HG02759 (cell line): ENCODE data around the gene SEBOX.

Experiments used
- ATAC-seq: cut with Tn5 transposase; IDR thresholded peaks from one replicate; pipeline ENCODE4 v1.9.1; 2021; ENCODE audit warnings: mild to moderate bottlenecking, moderate library complexity; ENCODE audit not compliant: unreplicated experiment

SEBOX gene, protein sequence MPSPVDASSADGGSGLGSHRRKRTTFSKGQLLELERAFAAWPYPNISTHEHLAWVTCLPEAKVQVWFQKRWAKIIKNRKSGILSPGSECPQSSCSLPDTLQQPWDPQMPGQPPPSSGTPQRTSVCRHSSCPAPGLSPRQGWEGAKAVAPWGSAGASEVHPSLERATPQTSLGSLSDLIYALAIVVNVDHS

DNA sequence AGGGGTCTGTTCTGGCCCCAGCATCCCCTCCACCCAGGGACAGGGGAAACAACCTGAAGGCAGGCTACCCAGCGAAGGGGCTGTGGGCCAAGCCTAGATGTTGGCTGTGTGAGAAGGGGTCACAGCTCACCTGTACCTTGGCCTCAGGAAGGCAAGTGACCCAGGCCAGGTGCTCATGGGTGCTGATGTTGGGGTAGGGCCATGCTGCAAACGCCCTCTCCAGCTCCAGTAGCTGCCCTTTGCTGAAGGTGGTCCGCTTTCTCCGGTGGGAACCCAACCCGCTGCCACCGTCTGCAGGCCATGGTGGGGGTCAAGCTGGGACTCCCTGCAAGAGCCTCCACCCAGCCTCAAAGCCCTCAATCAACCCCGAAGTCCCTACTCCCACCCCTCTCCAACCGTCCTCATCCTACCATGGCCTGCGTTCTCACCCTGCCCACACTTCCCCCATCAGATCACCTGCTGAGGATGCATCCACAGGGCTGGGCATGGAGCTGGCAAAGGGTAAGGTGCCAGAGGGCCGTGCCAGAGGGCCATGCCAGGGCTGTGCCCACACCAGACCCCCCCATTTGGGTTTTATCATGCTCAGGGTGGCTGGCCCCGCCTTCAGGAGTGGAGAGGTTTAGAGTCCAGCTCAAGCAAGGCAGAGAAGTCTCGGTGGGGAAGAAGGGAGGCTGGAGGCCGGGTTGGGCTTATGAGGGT is at the start of gene SEBOX:
TSS of gene SEBOX (minus strand) at position 535 of the 699 bp plus-strand sequence. CDS start at position 487, 48 bp downstream.
- ATAC-seq: no peak

DNA sequence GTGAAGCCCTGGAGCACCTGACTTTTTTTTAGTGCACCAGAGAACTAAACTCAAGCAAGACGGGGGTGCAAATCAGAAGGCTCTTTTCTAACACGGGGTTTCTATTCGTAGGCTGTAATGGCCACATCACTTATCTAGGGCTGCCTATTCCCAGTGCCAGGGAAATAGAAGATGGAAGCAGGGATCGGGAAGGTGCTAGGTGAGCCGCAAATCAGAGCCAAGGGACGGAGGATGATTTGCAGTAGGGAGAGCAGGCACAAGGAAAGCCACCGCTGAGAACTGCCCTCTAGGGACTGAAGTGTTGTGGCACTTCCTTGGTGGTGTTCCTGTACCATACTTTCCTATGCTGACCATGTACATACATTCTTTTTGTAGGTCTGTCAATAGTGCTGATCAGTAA is 48.8 kb upstream of the SEBOX start:
- no peak for ATAC-seq

DNA sequence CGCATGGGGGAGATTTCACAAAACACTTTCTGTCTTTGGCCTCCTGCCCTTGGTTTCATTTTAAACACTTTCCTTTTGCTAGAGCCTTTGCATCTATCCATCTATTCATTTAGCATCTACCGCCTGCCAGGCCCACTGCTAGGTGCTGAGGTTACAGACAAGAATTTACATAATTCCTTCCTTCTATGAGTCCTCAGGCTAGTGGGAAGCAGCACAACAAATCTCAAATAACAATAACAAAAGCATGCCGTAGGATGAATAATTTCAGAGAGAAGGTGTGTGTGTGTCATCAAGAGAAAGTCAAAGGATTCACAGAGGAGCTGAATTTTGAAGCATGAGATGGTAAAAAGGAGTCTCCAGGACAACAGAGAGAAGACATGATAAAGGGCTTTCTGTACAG is 47.1 kb upstream of the SEBOX start:
- ATAC-seq: no peak

DNA sequence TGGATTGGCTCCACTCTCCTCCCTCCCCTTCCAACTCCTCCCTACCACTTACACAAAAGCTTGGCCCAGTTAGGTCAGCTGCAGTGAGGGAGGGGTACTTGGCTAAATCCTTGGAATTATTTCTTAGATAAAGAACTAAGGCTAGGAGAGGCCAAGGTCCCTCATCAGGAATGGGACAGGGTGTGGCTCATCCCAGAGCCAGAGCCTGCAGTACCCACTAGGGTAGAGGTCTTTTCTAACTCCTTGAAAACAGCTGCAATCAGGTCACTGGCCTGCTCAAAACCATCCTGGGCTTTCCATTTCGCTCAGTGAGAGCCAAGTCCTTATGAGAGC is 42.9 kb upstream of the SEBOX start:
- ATAC-seq: no peak

DNA sequence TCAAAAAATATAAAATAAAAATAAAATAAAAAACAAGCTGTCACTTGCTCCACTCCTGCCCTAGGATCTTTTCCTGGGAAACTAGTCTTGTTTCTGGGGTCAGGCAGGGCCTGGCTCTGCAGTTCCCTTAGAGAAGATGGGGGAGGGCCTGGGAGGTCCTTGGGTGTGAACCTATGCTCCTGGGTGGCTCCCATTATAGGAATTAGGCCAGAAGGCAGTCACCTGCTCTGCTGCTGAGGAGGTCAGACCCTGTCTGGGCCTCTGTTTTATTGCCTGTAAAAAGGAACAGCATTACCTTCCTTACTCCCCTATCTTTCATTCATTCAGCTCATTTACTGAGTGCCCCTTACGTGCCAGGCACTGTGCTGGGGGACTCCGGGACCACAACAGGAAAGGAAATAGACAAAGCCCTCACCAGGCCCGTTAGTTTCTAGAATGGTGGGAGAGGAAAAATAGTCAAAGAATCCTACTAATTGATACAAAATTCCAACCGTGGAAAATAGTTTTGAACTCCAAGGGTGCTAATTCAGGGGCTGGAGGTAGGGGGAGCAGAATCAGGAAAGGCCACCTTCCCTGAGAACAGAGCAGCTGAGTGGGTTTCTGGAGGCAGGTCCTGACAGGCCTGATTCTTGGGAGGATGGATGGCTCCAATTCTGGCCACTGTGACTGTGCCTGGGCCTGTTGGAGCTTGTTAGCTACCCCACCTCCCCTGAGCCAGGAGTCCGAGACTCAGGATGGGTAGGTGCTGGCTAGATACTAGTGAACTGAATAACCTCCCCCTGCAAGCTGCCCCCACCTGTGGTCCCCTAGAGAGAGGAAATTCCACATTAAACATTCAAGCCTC is 42.4 kb upstream of the SEBOX start:
- ATAC-seq: no peak

DNA sequence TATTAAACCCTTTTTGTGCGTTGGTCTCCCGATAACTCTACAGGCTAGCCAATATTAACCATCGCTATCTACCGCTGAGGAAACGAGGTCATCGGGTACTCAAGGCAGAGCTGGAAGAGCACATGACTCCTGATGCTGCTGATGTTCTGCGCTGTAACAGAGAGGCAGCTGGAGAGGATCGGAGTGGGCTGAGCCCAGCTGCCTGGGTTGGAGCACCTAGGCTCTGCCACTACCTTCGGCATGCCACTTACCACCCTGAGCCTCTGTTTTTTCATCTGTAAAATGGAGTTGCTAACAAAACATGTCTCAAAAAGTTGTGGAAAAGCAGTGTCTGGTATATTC is 41.4 kb upstream of the SEBOX start:
- peak; percentile 15 for ATAC-seq

DNA sequence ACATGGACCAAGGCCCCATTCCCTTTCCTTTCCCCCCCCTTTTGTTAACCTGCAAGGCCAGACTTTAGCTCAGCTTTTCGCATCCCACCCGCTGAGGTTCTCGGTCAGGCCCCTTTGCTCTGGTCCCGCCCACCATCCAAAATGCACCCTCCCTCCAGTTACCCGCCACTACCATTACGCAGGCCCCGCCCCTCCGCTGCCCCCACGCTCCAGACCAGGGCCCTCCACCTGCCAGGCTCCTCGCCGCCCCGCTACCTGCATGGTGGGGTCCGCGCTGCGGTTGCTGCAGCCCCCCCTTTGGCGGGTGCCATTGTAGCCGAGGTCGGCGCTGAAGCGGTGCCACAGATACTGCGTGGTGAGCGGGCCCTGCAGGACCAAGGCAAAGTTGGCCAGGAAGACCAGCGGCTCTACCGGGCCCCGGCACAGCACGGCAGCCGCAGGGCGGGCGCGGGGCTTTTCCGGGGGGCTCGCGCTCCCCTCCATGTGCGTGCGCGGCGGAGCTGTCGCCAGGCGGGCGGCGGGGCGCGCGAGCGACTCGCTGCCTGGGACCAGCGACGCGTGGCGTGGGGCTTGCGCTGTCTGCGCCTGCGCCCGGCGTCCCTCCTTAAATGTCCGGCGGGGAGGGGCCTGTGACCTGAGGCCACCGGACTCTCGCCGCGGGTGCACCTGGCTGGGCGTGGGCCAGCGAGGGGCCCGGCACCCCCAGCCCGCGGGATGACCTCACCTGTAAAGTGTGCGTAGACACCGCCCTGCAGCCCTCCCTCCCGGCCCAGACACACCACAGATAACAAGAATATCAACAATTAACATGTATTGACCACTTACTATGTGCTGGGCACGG is 40.9 kb upstream of the SEBOX start, which contains the start of gene SLC46A1:
TSS of gene SLC46A1 (minus strand) at position 581 of the 841 bp plus-strand sequence. CDS start at position 483, 98 bp downstream.
- ATAC-seq: peak; percentile 80

DNA sequence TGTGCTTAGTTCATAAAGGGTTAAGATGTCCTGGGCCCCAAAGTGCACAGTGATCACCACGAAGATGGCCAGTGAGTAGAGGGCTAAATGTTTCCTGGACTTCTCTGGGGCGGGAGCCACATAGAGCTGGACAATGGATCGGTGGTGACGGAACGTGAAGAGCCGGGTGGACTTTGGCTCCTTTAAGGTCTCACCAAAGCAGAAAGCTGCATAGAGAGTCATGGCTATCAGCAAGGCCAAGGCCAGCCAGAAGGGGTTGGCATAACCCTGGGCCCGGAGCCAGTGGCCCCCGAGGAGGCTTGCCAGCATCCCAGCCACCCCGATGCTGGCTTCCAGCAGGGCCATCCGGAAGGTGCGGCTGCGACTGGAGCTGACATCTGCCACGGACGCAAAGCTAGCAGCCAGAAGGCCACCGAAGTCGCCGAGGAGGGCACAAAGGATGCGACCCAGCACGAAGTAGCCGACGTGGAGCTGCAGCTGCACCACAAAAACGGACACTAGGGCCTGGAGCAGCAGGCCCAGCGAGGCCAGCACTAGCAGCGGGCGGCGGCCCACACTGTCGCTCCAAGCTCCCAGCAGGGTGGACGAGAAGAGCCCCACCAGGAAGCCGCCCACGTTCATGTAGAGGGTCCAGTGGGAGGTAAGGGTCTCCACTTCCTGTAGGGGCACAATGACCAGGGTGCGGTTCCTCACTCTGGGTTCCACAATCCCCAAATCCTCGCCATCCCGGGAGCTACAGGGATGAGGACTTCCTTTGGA is 40.0 kb upstream of the SEBOX start:
- no peak for ATAC-seq

DNA sequence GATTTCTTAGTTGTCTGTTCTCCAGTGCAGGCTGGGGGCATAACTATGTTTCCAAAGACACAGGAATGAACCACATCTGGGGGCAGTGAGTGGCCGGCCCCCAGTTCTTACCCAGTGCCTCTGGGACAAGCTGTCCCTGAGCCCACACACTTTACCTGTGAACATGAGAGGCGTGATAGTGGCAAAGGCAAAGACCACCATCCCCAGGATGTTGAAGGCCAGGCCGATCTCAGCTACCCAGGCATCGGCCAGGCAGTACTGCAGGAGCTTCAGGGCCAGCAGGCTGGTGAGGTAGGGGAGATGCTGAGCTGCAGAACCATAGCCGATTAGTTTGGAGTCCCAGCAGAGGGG is 39.4 kb upstream of the SEBOX start:
- ATAC-seq: no peak

DNA sequence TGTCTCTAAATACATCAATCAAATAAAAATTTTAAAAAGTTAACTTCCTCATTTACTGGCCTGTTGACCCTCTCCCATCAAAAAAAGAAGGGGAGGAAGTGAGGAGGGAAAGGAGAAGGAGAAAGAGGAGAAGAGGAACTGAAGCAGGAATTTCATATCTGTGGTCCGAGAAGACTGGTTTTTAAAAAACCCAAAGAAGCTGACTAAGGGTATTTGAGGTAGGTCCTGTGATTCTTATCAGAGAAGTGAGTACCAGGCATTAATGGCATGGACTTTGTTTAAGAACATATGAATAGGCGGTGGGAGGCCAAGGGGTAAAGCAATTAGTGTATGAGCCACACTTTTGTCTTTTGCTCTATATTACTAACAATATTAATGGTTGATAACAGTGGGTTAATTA is 39.0 kb upstream of the SEBOX start:
- ATAC-seq: no peak

DNA sequence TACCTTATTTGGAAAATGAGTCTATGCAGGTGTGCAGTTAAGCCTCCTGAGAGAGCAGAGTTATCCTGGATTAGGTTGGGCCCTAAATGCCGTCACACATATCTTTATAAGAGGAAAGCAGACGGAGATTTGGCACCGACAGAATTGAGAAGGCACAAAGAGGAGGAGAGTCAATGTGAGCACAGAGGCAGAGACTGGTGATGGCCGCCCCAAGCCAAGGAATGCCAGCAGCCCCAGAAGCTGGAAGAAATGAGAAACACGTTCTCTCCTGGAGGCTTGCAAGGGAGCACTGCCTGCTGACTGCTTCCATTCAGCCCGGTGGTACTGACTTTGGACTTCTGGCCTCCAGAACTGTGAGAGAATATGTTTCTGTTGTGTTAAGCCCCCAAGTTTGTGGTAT is 37.8 kb upstream of the SEBOX start:
- no peak for ATAC-seq

DNA sequence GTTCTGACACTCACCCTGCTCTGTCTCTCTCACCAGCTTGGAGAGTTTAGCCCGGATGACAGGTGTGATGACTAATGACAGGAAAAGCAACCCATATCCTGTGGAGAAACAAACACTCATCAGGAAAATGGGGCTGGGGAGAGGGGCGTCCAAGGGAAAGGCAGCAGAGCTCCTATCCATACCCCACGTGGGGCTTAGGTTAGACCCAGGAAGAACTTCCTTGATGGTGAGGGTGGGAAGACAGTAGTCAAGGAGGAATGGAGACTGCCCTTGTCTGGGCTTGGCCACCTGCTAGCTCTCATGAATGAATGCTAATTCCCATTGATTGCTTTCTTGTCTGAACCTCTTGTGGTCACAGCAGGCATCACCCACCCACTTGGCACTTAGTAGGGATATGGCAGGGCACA is 37.2 kb upstream of the SEBOX start:
- ATAC-seq: no peak

DNA sequence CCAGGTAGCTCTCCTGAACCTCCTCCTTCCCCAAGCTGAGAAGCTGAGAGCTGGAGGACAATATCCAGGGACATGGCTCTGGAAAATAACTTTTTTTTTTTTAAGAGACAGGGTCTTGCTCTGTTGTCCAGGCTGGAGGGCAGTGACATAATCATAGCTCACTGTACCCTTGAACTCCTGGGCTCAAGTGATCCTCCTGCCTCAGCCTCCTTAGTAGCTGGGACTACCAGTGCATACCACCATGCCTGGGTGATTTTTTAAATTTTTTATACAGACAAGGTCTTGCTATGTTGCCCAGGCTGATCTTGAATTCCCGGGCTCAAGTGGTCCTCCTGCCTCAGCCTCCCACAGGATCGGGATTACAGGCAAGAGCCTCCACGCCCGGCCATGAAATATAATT is 34.8 kb upstream of the SEBOX start:
- no peak for ATAC-seq

DNA sequence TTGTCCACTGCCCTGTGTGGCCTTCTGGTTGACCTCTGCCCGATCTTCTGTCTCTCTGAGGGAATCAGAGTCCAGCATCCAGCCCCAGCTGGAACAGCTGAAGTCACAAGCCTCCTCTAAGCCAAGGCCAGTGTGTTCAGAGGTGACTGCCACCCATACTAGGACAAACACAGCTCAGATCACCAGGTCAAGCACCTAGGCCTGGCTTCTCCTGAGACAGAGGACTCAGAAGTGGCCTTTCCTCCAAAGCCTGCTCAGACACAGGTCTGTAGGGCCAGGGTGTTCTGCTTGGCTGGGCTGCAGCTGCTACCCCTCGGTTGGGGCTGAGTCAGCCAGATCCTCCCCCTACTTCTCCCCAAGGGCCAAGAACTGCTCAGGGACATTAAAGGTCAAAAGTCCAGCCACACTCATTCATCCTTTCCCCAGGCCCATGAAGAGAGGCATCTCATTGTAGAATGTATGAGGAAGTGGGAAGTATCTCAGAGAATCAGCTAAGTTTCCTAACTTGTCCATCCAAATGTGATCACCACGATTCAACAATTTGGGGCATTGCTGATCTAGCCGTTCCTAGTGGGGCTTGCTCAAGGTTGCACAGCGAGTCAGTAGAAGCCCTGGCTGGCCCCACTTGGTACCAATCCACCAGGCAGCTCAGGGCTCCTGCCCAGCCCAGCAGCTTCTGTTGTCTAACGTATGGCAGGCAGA is 33.4 kb upstream of the SEBOX start:
- peak; percentile 71 for ATAC-seq

DNA sequence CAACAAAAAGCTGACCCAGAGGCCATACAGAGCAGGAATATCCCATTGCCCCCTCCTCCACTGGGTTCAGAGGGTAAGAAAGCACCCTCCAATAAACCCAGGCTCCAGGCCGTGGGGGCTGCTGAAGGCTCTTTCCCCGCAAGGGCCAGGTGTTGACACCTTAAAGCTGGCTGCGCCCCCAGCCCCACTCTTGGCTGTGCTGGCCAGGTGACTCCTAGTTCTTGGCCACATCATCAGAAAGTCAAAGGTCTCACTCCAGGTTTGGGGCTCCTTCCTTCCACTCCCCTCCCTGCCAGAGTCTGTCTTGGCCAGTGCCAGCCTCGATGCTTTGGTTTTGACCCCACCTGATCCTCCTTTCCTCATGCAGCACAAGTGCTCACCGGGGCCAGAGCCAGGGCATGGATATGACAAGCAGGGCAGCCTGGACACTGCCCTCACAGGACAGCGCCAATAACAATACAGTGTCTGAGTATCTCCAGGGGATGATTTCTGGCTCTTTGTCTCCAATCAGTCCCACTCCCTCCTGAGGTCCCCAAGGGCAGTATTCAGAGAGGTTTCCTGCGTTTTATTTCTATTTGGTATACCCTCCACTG is 32.8 kb upstream of the SEBOX start:
- no peak for ATAC-seq

DNA sequence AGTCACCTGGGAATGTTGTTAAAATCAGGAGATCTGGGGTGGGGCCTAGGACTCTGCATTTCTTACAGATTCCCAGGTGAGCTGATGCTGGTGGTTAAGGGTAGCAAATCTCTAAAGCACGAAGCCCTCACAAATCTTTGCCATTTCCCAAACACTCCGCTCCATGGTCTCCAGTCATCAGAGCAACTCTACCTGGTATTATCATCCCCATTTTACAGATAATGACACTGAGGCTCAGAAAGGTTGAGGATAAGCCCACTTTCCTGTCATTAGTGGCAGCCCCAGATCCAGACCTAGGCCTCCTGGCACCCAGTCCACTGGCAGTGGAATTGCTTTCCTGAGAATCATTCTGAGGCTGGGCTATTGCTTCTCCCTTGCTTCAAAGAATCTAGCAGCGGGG is 32.3 kb upstream of the SEBOX start:
- ATAC-seq: no peak

DNA sequence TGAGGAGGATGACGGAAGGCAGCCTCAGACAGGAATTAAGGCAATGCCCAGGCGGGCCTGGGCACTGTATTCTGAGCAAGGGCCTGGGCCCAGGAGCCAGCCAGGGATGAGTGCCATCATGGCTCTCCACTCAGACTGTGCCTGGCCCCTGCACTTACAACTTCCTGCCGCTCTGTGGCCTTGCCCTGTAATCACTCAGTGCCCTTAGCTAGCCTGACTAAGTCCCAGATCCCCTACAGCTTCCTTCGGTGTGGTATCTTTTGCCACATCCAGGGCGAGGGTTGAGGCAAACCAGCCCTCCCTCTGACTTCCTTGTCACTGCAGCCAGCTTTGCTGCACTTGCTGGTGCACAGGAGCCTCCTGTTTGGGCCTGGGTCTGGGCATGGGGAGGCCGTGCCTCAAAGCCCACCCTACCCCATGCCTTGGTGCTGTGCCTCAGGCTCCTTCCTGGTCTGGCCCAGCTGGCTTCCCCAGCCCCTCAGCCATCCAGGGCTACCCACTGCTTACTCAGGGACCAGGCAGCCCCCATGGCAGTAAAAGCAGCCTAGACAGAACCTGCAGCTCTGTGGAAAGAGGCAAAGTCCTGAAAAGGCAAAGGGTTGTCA is 31.7 kb upstream of the SEBOX start:
- no peak for ATAC-seq

DNA sequence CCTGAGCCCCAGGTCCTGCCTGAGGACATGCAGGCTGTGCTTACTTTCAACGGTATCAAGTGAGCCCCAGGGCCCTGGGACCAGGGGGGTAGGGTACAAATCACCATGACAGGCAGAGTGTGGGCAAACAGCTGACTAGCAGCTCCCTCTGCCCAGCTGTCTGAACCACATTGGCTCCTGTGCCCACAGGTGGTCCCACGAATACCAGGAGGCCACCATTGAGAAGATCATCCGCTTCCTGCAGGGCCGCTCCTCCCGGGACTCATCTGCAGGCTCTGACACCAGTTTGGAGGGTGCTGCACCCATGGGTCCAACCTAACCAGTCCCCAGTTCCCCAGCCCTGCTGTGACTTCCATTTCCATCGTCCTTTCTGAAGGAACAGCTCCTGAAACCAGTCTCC is 31.0 kb upstream of the SEBOX start:
- ATAC-seq: no peak

DNA sequence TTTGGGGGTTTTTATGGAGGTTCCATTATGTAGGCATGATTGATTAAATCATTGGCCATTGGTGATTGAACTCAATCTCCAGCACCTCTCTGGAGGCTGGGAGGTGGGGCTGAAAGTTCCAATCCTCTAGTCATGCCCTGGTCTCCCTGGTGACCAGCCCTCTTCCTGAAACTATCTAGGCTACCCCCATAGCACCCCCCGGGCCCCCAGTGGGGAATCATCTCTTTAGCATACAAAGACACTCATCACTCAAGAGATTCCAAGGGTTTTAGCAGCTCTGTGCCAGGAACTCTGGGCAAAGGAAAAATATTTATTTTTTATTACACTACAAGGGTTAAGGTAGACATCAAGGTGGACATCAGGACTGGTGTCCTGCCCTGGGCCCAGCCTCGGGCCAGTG is 30.4 kb upstream of the SEBOX start:
- ATAC-seq: no peak
